CD4-positive, CD25-positive, alpha-beta regulatory T cell (primary cell): ENCODE measurements around the gene SFRP2. TPM values are rescaled to one million over a fixed set of nuclear protein-coding genes. Genes with fewer than 3 reads are reported as not detected.

Source experiments
- ATAC-seq, 2 donors: fragments of 150-1000 bp; cut with Tn5 transposase; one replicate each; pipeline ENCODE4 v1.10.0; 2021; ENCODE audit warnings: low read depth in 2 of 2, moderate number of reproducible peaks in 2 of 2, moderate library complexity in 1 of 2
- DNase-seq, 3 donors: peaks; one replicate each; pipeline versions ENCODE4 v3.0.0 to v3.0.0-alpha.2; 2012 to 2022; ENCODE audit warnings: mixed read lengths in 1 of 3
- H3K27ac ChIP-seq: one replicate; pipeline ENCODE4 v1.7.0; 2013; ENCODE audit warnings: mild to moderate bottlenecking, low read length; ENCODE audit not compliant: insufficient read depth, poor library complexity, severe bottlenecking
- H3K27me3 ChIP-seq: one replicate; pipeline ENCODE4 v1.7.0; 2013; ENCODE audit warnings: low read length; ENCODE audit not compliant: control insufficient read depth, insufficient read depth
- H3K36me3 ChIP-seq: one replicate; pipeline ENCODE4 v1.7.0; 2013; ENCODE audit warnings: mild to moderate bottlenecking, low read length, moderate library complexity; ENCODE audit not compliant: control insufficient read depth, insufficient read depth
- H3K4me1 ChIP-seq: 2 replicates; pipeline ENCODE4 v1.7.0; 2013; ENCODE audit warnings: mild to moderate bottlenecking, low read length; ENCODE audit not compliant: insufficient read depth, control insufficient read depth, poor library complexity, severe bottlenecking
- H3K4me3 ChIP-seq: one replicate; pipeline ENCODE4 v1.7.0; 2013; ENCODE audit warnings: low read depth, mild to moderate bottlenecking, low read length, moderate library complexity
- H3K9me3 ChIP-seq, 2 experiments: 1 replicate in 1 of 2; 2 replicates in 1 of 2; pipeline ENCODE4 v1.7.0; 2013; ENCODE audit warnings: low read length in 2 of 2, mild to moderate bottlenecking in 1 of 2, moderate library complexity in 1 of 2; ENCODE audit not compliant: control insufficient read depth in 2 of 2
- H3K27ac Mint-ChIP-seq, 3 donors: one replicate each; pipeline ENCODE4 v1.8.0; 2020 to 2022; ENCODE audit warnings: mild to moderate bottlenecking in 3 of 3, mixed read lengths in 3 of 3, moderate library complexity in 2 of 3
- H3K27me3 Mint-ChIP-seq: one replicate; pipeline ENCODE4 v1.8.0; 2022; ENCODE audit warnings: mild to moderate bottlenecking, mixed read lengths
- H3K36me3 Mint-ChIP-seq: one replicate; pipeline ENCODE4 v1.8.0; 2020; ENCODE audit warnings: mixed read lengths
- H3K4me1 Mint-ChIP-seq, 4 donors: one replicate each; pipeline ENCODE4 v1.8.0; 2020 to 2022; ENCODE audit warnings: mixed read lengths in 4 of 4, mild to moderate bottlenecking in 1 of 4
- H3K4me3 Mint-ChIP-seq, 4 donors: one replicate each; pipeline ENCODE4 v1.8.0; 2020 to 2022; ENCODE audit warnings: mild to moderate bottlenecking in 4 of 4, mixed read lengths in 4 of 4, moderate library complexity in 3 of 4
- H3K9me3 Mint-ChIP-seq, 7 donors: one replicate each; pipeline ENCODE4 v1.8.0; 2020 to 2022; ENCODE audit warnings: mixed read lengths in 7 of 7, mild to moderate bottlenecking in 3 of 7, moderate library complexity in 2 of 7
- polyA plus RNA-seq, 4 donors: library from polyadenylated mRNA; unstranded; fragments of 300-500 nt; fragmentation: Illumina TruSeq; gene quantifications; one replicate each; pipeline ENCODE4 v1.2.3, GENCODE V29; 2021
- total RNA-seq: library from RNA; stranded (reverse); gene quantifications from one replicate; pipeline ENCODE4 v1.2.3, GENCODE V29; 2022

The SFRP2 gene
- total and polyA plus RNA-seq, 5 donors from 2014 or later, result not detected

- Mint-ChIP-seq H3K36me3 (no peaks in the 10 kb centered on the region), H3K9me3 (peaks cover 0 to under 1% (median 0%) of the 10 kb centered on the region in 7 donors), H3K27me3 (no peaks in the 10 kb centered on the region), H3K4me1 (peaks cover 3 to 32% (median 9%) of the 10 kb centered on the region in 4 donors), H3K4me3 (no peak overlapping the region), H3K27ac (peak overlapping the region in 1 of 3 donors; percentile 38)
- no peak overlapping the region for H3K4me3 ChIP-seq
- DNase-seq, result peak in 2 of 3 donors; percentile 69
- H3K27ac ChIP-seq, result no peak overlapping the region
- ATAC-seq, result peak; percentile 90 to 97
- no peaks in the 10 kb centered on the region for H3K4me1 ChIP-seq
- no peaks in the 10 kb centered on the region for H3K27me3 ChIP-seq
- no peaks in the 10 kb centered on the region for H3K36me3 ChIP-seq
- H3K9me3 ChIP-seq, result no peaks in the 10 kb centered on the region
Measured at GRCh38 chr4:153809307-153809706, 20.4 kb upstream of the SFRP2 start.

- Mint-ChIP-seq H3K9me3 (peaks cover 0 to 3% (median 0%) of the 10 kb centered on the region in 7 donors), H3K4me1 (peaks cover 3 to 32% (median 9%) of the 10 kb centered on the region in 4 donors), H3K4me3 (no peak overlapping the region), H3K36me3 (no peaks in the 10 kb centered on the region), H3K27ac (no peak overlapping the region), H3K27me3 (no peaks in the 10 kb centered on the region)
- no peaks in the 10 kb centered on the region for H3K36me3 ChIP-seq
- H3K4me3 ChIP-seq, result no peak overlapping the region
- H3K4me1 ChIP-seq, result no peaks in the 10 kb centered on the region
- H3K27ac ChIP-seq, result no peak overlapping the region
- no peak for DNase-seq
- no peaks in the 10 kb centered on the region for H3K27me3 ChIP-seq
- H3K9me3 ChIP-seq, result no peaks in the 10 kb centered on the region
- ATAC-seq, result no peak
Measured at GRCh38 chr4:153808175-153808574, 19.3 kb upstream of the SFRP2 start.

- H3K9me3 Mint-ChIP-seq, result peaks cover 0 to 3% (median 0%) of the 10 kb centered on the region in 7 donors
- peaks cover 3 to 28% (median 9%) of the 10 kb centered on the region in 4 donors for H3K4me1 Mint-ChIP-seq
- no peaks in the 10 kb centered on the region for H3K36me3 Mint-ChIP-seq
- no peaks in the 10 kb centered on the region for H3K36me3 ChIP-seq
- no peak overlapping the region for H3K27ac ChIP-seq
- no peaks in the 10 kb centered on the region for H3K27me3 Mint-ChIP-seq
- no peak overlapping the region for H3K4me3 Mint-ChIP-seq
- no peak overlapping the region for H3K27ac Mint-ChIP-seq
- H3K4me1 ChIP-seq, result no peaks in the 10 kb centered on the region
- ATAC-seq (no peak), DNase-seq (no peak)
- no peaks in the 10 kb centered on the region for H3K9me3 ChIP-seq
- H3K27me3 ChIP-seq, result no peaks in the 10 kb centered on the region
- no peak overlapping the region for H3K4me3 ChIP-seq
Measured at GRCh38 chr4:153806073-153806472, 17.2 kb upstream of the SFRP2 start.

GRCh38 chr4:153804722-153805121 is 15.8 kb upstream of the SFRP2 start:
- H3K4me1 ChIP-seq, result no peaks in the 10 kb centered on the region
- no peak overlapping the region for H3K27ac ChIP-seq
- DNase-seq (no peak), ATAC-seq (no peak)
- no peaks in the 10 kb centered on the region for H3K9me3 ChIP-seq
- H3K9me3 Mint-ChIP-seq, result peaks cover 0 to 3% (median 0%) of the 10 kb centered on the region in 7 donors
- H3K36me3 Mint-ChIP-seq, result no peaks in the 10 kb centered on the region
- H3K4me1 Mint-ChIP-seq, result peaks cover 3 to 17% (median 7%) of the 10 kb centered on the region in 4 donors
- H3K27me3 Mint-ChIP-seq, result peaks cover 2% of the 10 kb centered on the region
- no peaks in the 10 kb centered on the region for H3K27me3 ChIP-seq
- no peak overlapping the region for H3K27ac Mint-ChIP-seq
- no peak overlapping the region for H3K4me3 Mint-ChIP-seq
- no peak overlapping the region for H3K4me3 ChIP-seq
- H3K36me3 ChIP-seq, result no peaks in the 10 kb centered on the region

- Histone ChIP-seq H3K27ac (no peak overlapping the region), H3K36me3 (no peaks in the 10 kb centered on the region), H3K27me3 (peaks cover 8% of the 10 kb centered on the region), H3K4me3 (no peak overlapping the region), H3K4me1 (no peaks in the 10 kb centered on the region), H3K9me3 (no peaks in the 10 kb centered on the region)
- H3K27me3 Mint-ChIP-seq, result peaks cover 36% of the 10 kb centered on the region
- H3K9me3 Mint-ChIP-seq, result peaks cover 0 to 3% (median 0%) of the 10 kb centered on the region in 7 donors
- no peak overlapping the region for H3K27ac Mint-ChIP-seq
- no peaks in the 10 kb centered on the region for H3K36me3 Mint-ChIP-seq
- H3K4me3 Mint-ChIP-seq, result no peak overlapping the region
- ATAC-seq, result no peak
- DNase-seq, result no peak
- H3K4me1 Mint-ChIP-seq, result no peaks in the 10 kb centered on the region
Measured at GRCh38 chr4:153799694-153800074, 10.8 kb upstream of the SFRP2 start.

- Mint-ChIP-seq H3K27me3 (peaks cover 42% of the 10 kb centered on the region), H3K36me3 (no peaks in the 10 kb centered on the region), H3K4me1 (no peaks in the 10 kb centered on the region), H3K9me3 (peaks cover 0 to 2% (median 0%) of the 10 kb centered on the region in 7 donors), H3K4me3 (no peak overlapping the region), H3K27ac (no peak overlapping the region)
- no peak overlapping the region for H3K4me3 ChIP-seq
- H3K27ac ChIP-seq, result no peak overlapping the region
- DNase-seq, result no peak
- H3K27me3 ChIP-seq, result peaks cover 11% of the 10 kb centered on the region
- no peak for ATAC-seq
- H3K36me3 ChIP-seq, result no peaks in the 10 kb centered on the region
- H3K4me1 ChIP-seq, result no peaks in the 10 kb centered on the region
- H3K9me3 ChIP-seq, result no peaks in the 10 kb centered on the region
Measured at GRCh38 chr4:153798901-153799693, 10.2 kb upstream of the SFRP2 start.

- Mint-ChIP-seq H3K27me3 (peaks cover 49% of the 10 kb centered on the region), H3K4me3 (no peak overlapping the region), H3K27ac (no peak overlapping the region), H3K4me1 (peaks cover 0 to 5% (median 0%) of the 10 kb centered on the region in 4 donors), H3K36me3 (no peaks in the 10 kb centered on the region), H3K9me3 (peaks cover 0 to 2% (median 0%) of the 10 kb centered on the region in 7 donors)
- ATAC-seq (no peak), DNase-seq (no peak)
- H3K9me3 ChIP-seq, result no peaks in the 10 kb centered on the region
- H3K4me3 ChIP-seq, result no peak overlapping the region
- no peaks in the 10 kb centered on the region for H3K4me1 ChIP-seq
- H3K27ac ChIP-seq, result no peak overlapping the region
- no peaks in the 10 kb centered on the region for H3K36me3 ChIP-seq
- peaks cover 16% of the 10 kb centered on the region for H3K27me3 ChIP-seq
Measured at GRCh38 chr4:153798420-153798819, 9.5 kb upstream of the SFRP2 start.

GRCh38 chr4:153794006-153794405 is 5.1 kb upstream of the SFRP2 start:
- Mint-ChIP-seq H3K4me3 (no peak overlapping the region), H3K36me3 (no peaks in the 10 kb centered on the region), H3K9me3 (peaks cover 0 to 3% (median 0%) of the 10 kb centered on the region in 7 donors), H3K4me1 (peaks cover 5 to 36% (median 14%) of the 10 kb centered on the region in 4 donors), H3K27ac (no peak overlapping the region), H3K27me3 (peaks cover 84% of the 10 kb centered on the region)
- ATAC-seq (no peak), DNase-seq (no peak)
- H3K27ac ChIP-seq, result no peak overlapping the region
- H3K36me3 ChIP-seq, result no peaks in the 10 kb centered on the region
- no peaks in the 10 kb centered on the region for H3K9me3 ChIP-seq
- peaks cover 24% of the 10 kb centered on the region for H3K27me3 ChIP-seq
- H3K4me1 ChIP-seq, result peaks cover 36% of the 10 kb centered on the region
- no peak overlapping the region for H3K4me3 ChIP-seq
